ENCODE data around the gene HLA-C.
"Not testable (repeated sequence)": the region's sequence is repeated elsewhere in the genome, so short reads cannot be mapped to it uniquely, and the experiment has no call there.

The HLA-C gene

DNA sequence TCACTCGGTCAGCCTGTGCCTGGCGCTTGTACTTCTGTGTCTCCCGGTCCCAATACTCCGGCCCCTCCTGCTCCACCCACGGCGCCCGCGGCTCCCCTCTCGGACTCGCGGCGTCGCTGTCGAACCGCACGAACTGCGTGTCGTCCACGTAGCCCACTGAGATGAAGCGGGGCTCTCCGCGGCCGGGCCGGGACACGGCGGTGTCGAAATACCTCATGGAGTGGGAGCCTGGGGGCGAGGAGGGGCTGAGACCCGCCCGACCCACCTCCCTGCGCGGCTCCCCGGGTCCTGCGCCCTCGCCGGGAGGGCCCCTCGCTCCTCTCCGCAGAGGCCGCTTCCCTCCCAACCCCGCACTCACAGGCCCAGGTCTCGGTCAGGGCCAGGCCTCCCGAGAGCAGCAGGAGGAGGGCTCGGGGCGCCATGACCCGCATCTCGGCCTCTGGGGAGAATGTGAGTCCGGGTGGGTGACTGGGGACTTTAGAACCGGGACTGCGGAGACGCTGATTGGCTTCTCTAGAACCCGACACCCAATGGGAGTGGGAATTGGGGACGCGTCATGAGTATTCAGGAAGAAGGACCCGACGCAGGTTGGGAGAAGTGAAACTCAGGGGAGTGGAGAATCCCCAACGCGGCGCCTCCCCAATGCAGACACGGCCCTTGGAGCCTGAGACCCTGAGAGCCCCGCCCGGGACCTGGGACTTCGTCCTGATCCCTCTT is at the start of gene HLA-C:
Gene HLA-C (minus strand): TSS at position 452 of the 717 bp plus-strand sequence. CDS start 21 bp downstream, at position 431.
- FAIRE-seq, result peak; percentile 90

DNA sequence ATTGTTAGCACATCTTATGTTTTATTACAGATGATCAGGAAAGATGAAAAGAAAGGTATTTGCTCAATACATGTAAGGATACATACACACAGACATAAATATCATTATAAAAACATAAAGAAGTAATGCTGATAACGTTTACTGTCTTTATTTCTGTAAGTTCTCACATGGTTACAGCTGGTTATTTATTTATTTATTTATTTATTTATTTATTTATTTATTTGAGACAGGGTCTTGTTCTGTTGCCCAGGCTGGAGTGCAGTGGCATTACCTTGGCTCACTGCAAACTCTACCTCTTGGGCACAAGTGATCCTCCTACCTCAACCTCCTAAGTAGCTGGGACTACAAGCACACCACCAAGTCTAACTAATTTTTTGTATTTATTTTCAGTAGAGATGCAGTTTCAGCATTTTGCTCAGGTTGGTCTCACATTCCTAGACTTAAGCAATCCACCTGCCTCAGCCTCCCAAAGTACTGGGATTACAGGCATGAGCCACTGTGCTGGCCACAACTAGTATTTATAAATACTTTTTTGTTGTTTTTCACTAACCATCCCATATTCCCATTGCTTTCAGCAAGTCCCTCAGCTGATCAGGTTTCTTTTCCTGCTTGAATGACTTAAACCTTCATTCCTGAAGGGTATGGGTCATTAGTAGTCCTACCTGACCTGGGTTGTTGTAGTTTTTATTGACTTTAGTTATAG is 49.3 kb upstream of the HLA-C start:
- no peak for FAIRE-seq

DNA sequence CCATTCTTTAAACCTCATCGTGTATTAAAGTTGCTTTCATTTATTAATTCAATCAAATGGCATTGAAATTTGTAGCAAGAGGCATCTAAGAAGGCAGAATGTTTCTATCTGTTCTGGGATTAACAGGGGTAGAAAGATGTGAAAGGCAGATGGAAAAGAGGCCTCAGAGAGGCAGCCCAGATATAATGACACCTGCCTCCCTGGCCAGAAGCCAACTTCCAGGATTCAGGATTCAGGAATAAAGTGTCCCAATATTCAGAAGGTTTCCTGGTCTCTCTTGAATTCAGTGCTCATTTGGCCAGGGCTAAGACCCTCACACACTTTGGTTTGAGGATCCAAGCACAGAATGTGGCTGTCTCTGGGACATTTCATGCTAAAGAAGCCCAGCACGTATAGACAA is 45.1 kb upstream of the HLA-C start:
- no peak for FAIRE-seq

DNA sequence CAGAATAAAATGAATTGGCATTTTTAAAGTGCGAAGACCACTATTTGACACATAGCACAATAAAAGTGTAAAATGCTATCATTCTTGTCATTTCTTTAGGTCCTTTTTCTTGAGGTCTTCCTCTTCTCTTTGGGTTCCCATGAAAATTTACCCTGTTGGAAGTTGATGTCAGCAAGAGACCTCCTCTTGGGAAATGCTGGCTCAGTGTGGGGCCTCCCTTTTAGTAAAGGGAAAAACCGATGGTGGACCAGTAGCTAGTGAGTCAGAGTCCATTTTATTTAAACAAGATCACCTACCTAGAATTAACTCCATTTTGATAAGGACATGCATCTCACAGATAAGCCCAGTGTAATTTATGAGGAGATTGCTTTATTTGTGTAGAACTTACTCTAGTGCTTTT is 37.7 kb upstream of the HLA-C start:
- FAIRE-seq, result no peak

DNA sequence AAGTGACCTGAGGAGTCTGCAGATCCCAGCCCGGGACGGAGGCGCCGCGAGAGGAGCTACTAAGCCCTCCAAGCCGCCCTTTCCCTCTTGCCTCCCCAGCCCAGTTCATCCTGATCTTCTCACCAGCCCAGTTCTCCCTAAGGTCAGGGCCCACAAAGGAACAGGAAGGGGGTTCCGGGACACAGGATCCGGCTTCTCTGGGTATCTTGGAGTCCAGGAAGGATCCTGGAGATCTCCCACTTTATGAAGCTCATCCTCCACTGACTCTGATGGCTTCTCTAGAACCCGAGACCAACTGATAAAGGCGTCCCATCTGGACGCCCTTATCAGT is 36.9 kb upstream of the HLA-C start:
- no peak for FAIRE-seq

DNA sequence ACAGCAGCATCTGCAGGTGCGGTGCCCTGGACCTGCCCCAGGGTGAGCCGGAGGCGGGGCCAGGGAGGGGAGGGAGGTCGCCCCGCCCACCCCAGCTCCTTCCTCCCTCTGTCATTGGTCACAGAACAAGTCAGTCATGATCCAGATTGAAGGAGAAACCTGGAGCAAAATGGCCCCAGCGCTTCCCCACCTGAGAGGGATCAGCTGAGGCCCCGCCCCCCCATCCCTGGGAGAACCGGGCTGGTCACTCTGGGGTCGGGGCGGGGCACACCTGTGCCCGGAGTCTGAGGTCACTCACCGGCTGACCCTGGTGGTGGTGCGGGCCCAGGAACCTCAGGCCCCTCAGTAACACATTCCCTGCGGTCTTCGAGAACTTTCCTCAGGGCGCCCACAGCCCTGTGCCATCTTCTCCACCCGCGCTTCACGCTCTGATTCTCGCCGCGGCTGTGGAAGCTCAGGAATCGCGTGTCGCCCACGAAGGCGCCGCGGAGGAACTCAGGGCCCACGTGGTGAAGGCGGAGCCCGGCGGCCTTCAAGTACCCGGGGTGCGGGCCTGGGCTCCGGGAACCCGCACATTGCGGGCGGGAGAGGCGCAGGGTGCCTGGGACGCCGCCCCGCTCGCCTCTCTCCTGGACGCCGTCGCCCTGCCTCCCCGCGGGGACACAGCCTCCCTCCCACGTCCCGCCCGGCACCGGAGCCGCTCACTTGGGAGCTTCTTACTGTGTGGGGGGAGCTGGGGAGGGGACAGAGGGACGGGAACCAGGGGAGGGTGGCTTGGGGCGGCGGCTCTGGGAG is 36.4 kb upstream of the HLA-C start:
- no peak for FAIRE-seq

DNA sequence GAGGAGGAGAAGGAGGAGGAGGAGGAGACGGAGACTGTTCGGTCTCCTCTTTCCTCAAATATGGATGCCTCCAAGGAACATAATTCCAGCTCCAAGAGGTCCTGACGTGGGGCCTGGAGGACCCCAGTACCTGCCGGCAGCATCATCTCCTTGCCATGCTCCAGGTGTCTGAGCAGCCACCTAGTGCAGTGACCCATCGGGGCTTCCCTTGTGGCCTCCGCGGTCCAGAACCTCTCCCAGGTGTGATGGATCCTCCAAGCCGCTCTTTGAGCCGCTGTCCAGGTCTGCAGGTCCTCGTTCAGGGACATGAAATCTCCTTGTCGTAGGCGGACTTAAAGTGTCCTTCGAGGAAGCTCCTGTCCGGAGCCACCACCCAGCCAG is 35.8 kb upstream of the HLA-C start:
- no peak for FAIRE-seq

DNA sequence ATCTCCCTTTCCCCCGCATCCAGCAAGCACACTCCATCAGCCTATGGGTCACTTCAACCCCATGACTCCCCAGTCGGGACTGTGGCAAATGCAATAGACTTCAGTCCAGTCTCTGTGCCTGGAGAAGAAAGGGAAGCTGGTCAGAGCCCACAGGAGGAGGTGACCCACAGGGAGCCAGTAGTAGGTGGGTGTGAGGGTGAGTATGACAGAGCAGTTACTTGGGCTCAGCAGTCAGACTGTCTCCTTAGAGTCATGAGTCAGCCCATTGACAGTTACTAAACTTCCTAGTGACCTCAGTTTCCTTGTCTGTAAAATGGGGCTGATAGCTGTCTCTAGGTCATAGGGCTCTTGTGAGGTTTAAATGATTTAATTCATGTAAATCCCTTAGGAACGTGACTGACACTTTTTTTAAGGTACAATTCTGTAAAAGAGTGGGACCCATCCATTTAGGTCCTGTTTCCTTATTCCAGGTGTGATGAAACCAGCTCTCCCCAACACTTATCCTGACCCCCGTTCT is 33.9 kb upstream of the HLA-C start:
- FAIRE-seq, result no peak

DNA sequence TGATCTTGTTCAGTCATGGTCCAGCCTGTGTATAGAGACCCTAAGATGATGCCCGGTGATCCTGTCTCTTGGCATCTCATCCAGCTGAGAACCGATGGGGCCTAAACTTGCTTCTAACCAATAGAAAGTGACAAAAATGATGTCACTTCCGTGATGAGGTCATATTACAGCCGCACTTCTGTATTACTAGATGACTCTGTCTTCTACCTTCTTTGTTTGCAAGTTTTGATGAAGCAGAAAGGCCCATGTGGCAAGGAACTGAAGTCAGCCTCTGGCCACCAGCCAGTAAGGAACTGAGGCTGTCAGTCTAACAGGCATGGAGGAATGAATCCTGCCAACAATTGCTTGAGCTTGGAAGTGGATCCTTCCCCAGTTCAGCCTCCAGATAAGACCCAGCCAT is 32.8 kb upstream of the HLA-C start:
- FAIRE-seq, result no peak

DNA sequence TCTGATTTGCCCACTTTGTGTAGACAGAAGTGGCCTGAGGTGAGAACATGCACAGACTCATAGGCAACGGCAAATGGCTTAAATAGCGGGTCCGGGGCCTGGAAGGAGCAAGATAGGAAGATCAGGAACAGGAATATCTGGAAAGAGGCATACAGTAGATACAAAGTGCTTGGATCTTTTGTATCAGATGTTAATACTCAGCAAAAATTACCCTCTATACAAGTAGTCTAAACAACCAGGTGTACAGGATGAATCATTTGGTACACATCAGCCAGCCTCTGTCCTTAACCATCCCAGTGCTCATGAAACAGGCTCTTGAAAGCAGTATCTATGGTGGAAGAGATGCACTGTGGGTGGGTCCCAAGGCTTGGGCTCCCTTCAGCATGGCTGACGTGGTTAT is 28.9 kb upstream of the HLA-C start:
- FAIRE-seq, result no peak

DNA sequence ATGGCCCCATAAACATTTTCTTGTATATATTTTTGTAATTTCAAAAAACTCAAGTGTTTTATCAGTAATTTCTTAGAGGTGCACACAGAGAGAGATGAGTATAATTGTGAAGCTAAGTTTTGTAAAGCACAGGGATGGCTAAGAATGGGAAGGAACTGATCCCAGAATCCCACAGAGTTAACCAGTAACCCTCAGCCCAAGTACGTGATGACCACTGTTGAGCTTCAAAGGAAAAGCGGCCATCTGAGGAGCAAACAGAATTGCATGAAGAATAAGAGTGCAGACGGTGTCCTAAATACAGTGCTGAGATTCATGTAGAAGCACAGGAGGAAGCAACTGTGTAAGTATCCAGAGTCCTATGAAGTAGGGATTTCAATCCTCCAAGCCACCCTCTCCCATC is 28.1 kb upstream of the HLA-C start:
- no peak for FAIRE-seq

DNA sequence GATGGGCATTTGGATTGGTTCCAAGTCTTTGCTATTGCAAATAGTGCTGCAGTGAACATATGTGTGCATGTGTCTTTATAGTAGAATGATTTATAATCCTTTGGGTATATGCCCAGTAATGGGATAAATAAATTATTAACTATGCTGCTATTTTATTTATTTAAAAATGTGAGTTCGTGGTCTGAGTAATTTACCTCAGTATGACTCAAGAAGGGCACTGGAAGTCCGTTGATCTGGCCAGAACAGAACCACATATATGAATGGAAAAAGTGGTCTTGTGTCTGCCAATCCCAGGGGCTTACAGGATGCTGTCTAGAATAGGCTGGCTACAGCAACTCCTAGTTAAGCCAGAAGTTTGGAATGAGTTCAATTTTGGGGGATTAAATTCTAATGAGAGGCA is 27.6 kb upstream of the HLA-C start:
- FAIRE-seq, result no peak

DNA sequence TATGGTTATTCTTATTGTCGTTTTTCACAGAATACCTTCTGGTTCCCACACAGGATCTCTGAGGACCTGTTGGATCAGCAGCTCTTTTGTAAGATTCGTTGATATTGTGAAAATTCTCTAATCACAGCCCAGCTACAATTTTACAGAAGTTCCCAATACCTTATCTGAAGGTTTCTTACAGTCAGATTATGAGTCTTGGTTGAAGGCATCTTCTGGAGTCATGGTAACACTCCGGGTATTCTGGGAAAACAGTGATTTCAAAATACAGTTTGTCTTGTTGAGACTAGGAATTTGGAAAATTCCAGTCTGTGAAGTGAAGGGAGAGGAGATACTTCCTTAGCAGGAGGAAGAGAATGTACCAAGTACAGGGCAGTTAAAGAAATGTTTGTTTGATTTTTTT is 22.2 kb upstream of the HLA-C start:
- no peak for FAIRE-seq

DNA sequence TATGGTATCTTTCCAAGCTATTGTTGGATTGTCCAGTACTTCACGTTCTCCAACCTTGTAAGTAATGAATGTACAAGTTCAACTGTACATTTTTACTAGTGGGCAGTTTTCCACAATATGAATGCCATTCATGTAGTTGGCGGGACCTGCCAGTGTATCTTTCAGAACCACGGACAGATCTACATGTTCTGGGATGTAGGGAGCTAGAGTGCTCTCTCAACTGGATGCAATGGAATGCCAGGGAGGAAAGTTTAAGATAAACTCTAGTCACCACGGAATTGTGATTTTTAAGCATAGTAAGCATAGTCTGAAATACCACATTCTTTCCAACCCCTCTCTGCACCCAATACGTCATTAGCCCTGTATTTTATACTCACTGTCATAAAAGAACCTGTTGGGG is 21.5 kb upstream of the HLA-C start:
- no peak for FAIRE-seq

DNA sequence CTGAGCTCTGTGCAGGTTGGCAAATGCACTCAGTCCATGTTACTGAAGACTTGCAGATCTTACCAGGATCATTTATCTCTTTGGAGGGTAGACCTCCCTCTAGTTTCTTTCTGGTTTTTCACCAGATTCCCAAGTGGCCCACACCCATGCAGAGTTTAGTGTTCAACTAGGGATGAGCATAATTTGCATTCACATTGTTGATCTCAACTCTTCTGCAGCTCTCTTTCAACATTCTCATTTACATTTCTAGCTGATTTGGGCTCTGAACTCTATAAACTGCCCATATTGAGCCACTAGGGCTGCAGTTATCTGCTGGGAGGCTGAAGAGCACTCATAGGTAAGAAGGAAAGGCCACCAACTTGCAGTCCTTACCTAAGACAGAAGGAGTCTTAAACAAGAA is 17.9 kb upstream of the HLA-C start:
- no peak for FAIRE-seq

DNA sequence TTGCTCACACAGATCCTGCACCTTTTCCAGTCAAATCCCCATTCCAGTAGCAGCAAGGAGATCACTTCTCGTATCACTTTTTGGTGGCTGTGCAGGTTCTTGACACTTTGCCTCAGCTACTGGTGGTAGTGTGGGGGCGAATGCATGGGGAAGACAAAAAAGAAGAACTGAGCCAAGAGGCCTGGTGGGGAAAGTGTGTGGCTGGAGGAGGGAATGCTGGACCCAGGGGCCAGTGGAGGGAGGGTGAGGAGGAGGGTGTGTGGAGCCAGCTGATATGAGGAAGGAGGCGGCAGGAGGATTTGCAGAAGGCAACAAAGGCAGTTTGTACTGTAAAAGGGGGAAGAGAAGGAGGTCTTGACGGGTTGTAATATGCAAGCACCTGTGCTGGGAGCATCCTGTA is 15.7 kb upstream of the HLA-C start:
- FAIRE-seq, result no peak

DNA sequence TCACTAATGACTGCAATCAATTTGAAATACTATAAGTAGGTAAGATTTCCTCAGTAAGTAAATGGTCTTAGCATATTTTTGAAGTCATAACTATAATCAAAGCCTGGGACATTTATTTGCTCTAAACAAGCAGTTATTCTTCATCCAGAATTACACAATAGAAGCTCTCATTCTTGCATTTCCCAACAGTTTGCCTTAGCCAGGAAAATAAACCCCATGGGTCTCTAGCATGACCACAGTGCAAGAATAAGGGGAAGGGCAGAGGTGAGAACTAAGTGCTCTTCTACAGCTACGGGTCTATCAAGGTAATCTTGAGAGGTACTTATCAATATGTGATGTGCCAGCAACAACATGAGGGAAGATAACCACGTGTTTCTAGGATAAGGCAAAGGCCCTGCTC is 14.1 kb upstream of the HLA-C start:
- FAIRE-seq, result no peak

DNA sequence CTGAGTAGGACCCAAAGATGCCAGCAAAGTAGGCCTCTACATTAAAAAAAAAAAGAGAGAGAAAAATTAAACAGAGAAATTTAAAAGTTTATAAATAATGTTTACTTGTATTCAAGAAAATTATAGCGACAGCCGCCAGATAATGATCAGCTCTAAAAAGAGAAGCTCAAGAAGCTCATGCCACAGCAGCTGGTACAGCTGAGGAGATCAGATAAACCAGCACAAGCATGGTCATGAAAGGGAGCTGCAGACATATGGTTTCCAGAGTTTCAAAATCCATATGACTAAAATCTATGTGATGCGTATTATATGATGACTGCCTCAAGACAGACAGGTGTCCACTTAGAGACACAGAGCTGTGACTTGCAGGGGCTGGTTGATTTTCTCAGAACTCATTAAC is 13.6 kb upstream of the HLA-C start:
- FAIRE-seq, result no peak

DNA sequence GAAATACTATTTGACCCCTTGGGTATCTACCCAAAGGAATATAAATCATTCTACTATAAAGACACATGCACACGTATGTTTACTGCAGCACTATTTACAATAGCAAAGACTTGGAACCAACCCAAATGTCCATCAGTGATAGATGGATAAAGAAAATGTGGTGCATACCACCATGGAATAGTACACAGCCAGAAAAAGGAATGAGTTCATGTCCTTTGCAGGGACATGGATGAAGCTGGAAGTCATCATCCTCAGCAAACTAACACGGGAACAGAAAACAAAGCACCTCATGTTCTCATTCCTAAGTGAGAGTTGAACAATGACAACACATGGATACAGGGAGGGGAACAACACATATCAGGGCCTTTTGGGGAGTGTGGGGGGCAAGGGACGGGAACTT is 7.8 kb upstream of the HLA-C start:
- not testable (repeated sequence) for FAIRE-seq

DNA sequence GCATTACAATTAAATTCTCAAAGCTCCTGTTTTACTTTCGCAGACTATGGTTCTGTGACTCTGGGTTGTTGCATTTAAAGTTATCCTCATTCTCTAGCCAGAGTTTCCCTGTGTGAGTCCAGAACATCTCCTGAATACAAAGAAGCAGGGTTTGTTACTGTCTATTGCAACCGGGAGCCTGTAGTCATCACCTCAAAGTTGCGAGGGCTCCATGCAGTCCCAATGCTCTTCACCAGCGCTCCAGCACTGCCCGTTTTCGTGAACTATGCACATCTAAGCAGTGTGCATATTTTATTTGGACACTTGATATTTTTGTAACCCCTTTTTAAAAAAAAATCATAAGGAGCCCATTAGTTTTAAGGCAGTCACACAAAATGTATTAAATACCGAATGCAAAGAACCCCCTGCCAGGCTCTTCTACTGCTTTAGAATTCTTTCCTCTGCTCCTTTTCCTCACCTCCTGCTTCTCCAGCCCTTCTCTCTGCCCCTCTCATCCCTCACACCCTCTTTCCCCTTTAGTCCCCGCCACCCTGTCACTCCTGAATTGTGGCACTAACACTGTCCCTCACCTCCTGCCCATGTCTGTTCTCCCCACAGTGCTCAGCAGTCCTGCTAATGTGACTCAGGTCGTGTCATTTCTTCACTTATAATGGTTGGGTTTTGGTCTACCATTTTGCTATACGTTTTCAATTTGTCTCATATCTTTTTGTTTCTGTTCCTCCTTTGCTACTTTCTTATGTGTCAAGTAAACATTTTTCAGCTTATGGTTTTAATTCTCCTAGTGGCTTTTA is 1.1 kb upstream of the HLA-C start:
- no peak for FAIRE-seq

DNA sequence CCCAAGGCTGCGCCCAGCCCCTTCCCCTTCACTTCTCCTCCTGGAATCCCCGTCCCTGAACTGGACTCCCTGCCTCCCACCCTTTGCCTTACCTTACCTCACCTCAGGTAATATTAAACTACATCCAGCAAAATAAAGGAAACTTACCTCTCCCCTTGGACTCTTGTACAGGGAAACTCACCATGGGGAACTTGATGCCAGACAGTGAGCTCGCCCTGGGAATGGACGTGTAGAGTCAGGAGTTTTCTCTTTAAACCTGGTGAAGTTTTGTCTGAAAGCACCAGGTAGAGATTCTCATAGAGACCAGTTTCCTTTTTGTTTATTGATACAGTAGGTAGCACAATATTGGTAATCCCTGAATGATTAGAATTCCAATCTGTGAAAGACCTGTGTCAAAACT is 544 bp upstream of the HLA-C start:
- no peak for FAIRE-seq

DNA sequence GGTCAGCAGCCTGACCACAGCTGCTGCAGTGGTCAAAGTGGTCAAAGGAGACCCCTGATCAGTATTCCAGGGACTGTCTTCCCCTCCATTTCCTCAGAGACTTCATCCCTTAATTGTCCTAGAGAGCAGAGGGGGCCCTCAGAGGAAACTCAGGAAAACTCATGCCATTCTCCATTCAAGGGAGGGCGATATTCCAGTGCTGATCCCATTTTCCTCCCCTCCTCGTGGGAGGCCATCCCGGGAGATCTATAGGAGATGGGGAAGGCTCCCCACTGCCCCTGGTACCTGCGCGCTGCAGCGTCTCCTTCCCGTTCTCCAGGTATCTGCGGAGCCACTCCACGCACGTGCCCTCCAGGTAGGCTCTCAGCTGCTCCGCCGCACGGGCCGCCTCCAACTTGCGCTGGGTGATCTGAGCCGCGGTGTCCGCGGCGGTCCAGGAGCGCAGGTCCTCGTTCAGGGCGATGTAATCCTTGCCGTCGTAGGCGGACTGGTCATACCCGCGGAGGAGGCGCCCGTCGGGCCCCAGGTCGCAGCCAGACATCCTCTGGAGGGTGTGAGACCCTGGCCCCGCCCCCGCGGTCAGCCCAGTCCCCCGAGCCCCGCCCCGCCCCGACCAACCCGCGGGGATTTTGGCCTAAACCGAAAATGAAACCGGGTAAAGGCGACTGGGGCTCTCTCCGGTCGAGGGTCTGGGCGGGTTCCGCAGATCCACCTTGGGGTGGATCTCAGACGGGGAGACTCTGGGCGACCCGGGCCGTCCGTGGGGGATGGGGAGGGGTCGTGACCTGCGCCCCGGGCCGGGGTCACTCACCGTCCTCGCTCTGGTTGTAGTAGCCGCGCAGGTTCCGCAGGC is 878 bp downstream of the HLA-C start:
- no peak for FAIRE-seq
